Neural cell (in vitro differentiated cells): ENCODE measurements around the gene KCNH2. TPM values are rescaled to one million over a fixed set of nuclear protein-coding genes. Genes with fewer than 3 reads are reported as not detected.

Experiments
- H2AFZ ChIP-seq: fragments of 200-600, 300-800 bp; sonication (generic), shearing (Covaris generic); 2 replicates; pipeline ENCODE4 v1.6.0; 2014; ENCODE audit warnings: low read depth, mild to moderate bottlenecking, antibody characterized with exemption, low read length, moderate library complexity
- H3F3A ChIP-seq: fragments of 200-600 bp; shearing (Covaris generic); 2 replicates; pipeline ENCODE4 v1.6.1; 2016; ENCODE audit warnings: mild to moderate bottlenecking, moderate library complexity, mixed read lengths, antibody characterized with exemption, low read length; ENCODE audit not compliant: insufficient read depth, poor library complexity, severe bottlenecking
- H3K27ac ChIP-seq: fragments of 200-600, 300-800 bp; sonication (generic), shearing (Covaris generic); 2 replicates; pipeline ENCODE4 v1.5.1; 2014; ENCODE audit warnings: mild to moderate bottlenecking, low read length, moderate library complexity
- H3K27me3 ChIP-seq: fragments of 300-800, 200-600 bp; sonication (generic), shearing (Covaris generic); 2 replicates; pipeline ENCODE4 v1.6.0; 2014; ENCODE audit warnings: mild to moderate bottlenecking, low read depth, low read length, moderate library complexity; ENCODE audit not compliant: insufficient read depth
- H3K36me3 ChIP-seq: fragments of 300-800, 200-600 bp; sonication (generic), shearing (Covaris generic); 2 replicates; pipeline ENCODE4 v1.5.1; 2014; ENCODE audit warnings: mild to moderate bottlenecking, antibody characterized with exemption, low read length, moderate library complexity; ENCODE audit not compliant: insufficient read depth
- H3K4me2 ChIP-seq: fragments of 300-800, 200-600 bp; sonication (generic), shearing (Covaris generic); 2 replicates; pipeline ENCODE4 v1.6.0; 2014; ENCODE audit warnings: mild to moderate bottlenecking, low read length
- H3K4me3 ChIP-seq: fragments of 300-800, 200-600 bp; sonication (generic), shearing (Covaris generic); 2 replicates; pipeline ENCODE4 v1.5.1; 2014; ENCODE audit warnings: mild to moderate bottlenecking, low read length, moderate library complexity
- H3K79me2 ChIP-seq: fragments of 200-600 bp; shearing (Covaris generic); replicated peaks from 2 replicates; pipeline ENCODE4 v1.6.0; 2014; ENCODE audit warnings: mild to moderate bottlenecking, low read length, moderate library complexity; ENCODE audit not compliant: insufficient read depth
- H3K9ac ChIP-seq: fragments of 300-800, 200-600 bp; sonication (generic), shearing (Covaris generic); 2 replicates; pipeline ENCODE4 v1.6.1; 2016; ENCODE audit warnings: mild to moderate bottlenecking, low read length, mixed read lengths
- H3K9me2 ChIP-seq: fragments of 200-600 bp; shearing (Covaris generic); 2 replicates; pipeline ENCODE4 v1.6.1; 2016; ENCODE audit warnings: mild to moderate bottlenecking, low read length, mixed read lengths; ENCODE audit not compliant: insufficient read depth
- H3K9me3 ChIP-seq: fragments of 200-600, 300-800 bp; sonication (generic), shearing (Covaris generic); 2 replicates; pipeline ENCODE4 v1.6.1; 2016; ENCODE audit warnings: mild to moderate bottlenecking, mixed run types, low read length, moderate library complexity, mixed read lengths
- H4K20me1 ChIP-seq: fragments of 200-600 bp; shearing (Covaris generic); 2 replicates; pipeline ENCODE4 v1.6.1; 2016; ENCODE audit warnings: mild to moderate bottlenecking, mixed run types; ENCODE audit not compliant: insufficient read depth
- CTCF ChIP-seq: fragments of 450-650 bp; IDR thresholded peaks from 2 replicates; pipeline ENCODE4 v1.5.1; 2014; ENCODE audit warnings: antibody characterized with exemption, mild to moderate bottlenecking, moderate library complexity; ENCODE audit not compliant: poor library complexity, severe bottlenecking
- EP300 ChIP-seq: fragments of 450-650 bp; conservative IDR thresholded peaks from 2 replicates; pipeline ENCODE4 v1.6.1; 2014; ENCODE audit warnings: antibody characterized with exemption, mild to moderate bottlenecking, moderate library complexity; ENCODE audit not compliant: poor library complexity, severe bottlenecking
- EZH2 ChIP-seq: fragments of 200-600, 300-800 bp; shearing (Covaris generic), sonication (generic); IDR thresholded peaks from 2 replicates; pipeline ENCODE4 v1.6.1; 2014; ENCODE audit warnings: antibody characterized with exemption, low read length, borderline replicate concordance, mild to moderate bottlenecking; ENCODE audit not compliant: insufficient read depth, poor library complexity, severe bottlenecking
- MXI1 ChIP-seq: fragments of 450-650 bp; conservative IDR thresholded peaks from 2 replicates; pipeline ENCODE4 v1.6.1; 2014; ENCODE audit warnings: antibody characterized with exemption, mild to moderate bottlenecking; ENCODE audit not compliant: poor library complexity, severe bottlenecking
- POLR2AphosphoS5 ChIP-seq: IDR thresholded peaks from 2 replicates; pipeline ENCODE4 v1.6.1; 2012
- RAD21 ChIP-seq: fragments of 450-650 bp; conservative IDR thresholded peaks from 2 replicates; pipeline ENCODE4 v1.6.1; 2014; ENCODE audit warnings: antibody characterized with exemption, mild to moderate bottlenecking, moderate library complexity
- REST ChIP-seq: IDR thresholded peaks from 2 replicates; pipeline ENCODE4 v1.6.1; 2012; ENCODE audit warnings: borderline replicate concordance
- SMC3 ChIP-seq: fragments of 450-650 bp; conservative IDR thresholded peaks from 2 replicates; pipeline ENCODE4 v1.6.1; 2014; ENCODE audit warnings: antibody characterized with exemption, mild to moderate bottlenecking, moderate library complexity; ENCODE audit not compliant: poor library complexity
- TAF1 ChIP-seq: IDR thresholded peaks from 2 replicates; pipeline ENCODE4 v1.6.1; 2012; ENCODE audit warnings: low read depth
- polyA plus RNA-seq: library from polyadenylated mRNA; depleted of rRNA; stranded (reverse); fragments of >200 nt; gene quantifications from 2 replicates; pipeline ENCODE4 v1.2.3, GENCODE V29; 2014

The KCNH2 gene
- polyA plus RNA-seq, 1 donor from 2014 or later = 24.4 TPM

GRCh38 chr7:150935149-150935548 is 43.0 kb downstream of the KCNH2 start:
- H3F3A ChIP-seq = no peaks in the 10 kb centered on the region
- no peak overlapping the region for H3K4me2 ChIP-seq
- H3K79me2 ChIP-seq = no peaks in the 10 kb centered on the region
- H3K36me3 ChIP-seq = no peaks in the 10 kb centered on the region
- no peak overlapping the region for H3K27ac ChIP-seq
- no peak overlapping the region for H3K9ac ChIP-seq
- H3K4me3 ChIP-seq = no peak overlapping the region
- H3K9me2 ChIP-seq = no peaks in the 10 kb centered on the region
- TF ChIP-seq TAF1 (no peak), EP300 (no peak), EZH2 (no peak), POLR2AphosphoS5 (no peak), REST (no peak), CTCF (no peak), SMC3 (no peak), RAD21 (no peak)
- no peaks in the 10 kb centered on the region for H3K27me3 ChIP-seq
- no peaks in the 10 kb centered on the region for H4K20me1 ChIP-seq
- no peak overlapping the region for H2AFZ ChIP-seq
- H3K9me3 ChIP-seq = no peaks in the 10 kb centered on the region

- Histone ChIP-seq H3F3A (no peaks in the 10 kb centered on the region), H2AFZ (no peak overlapping the region), H3K9me3 (no peaks in the 10 kb centered on the region), H3K9me2 (no peaks in the 10 kb centered on the region), H3K4me2 (no peak overlapping the region), H4K20me1 (no peaks in the 10 kb centered on the region), H3K9ac (no peak overlapping the region), H3K36me3 (no peaks in the 10 kb centered on the region), H3K79me2 (no peaks in the 10 kb centered on the region), H3K27ac (no peak overlapping the region), H3K27me3 (no peaks in the 10 kb centered on the region), H3K4me3 (no peak overlapping the region)
- no peak for TF ChIP-seq SMC3
- no peak for TF ChIP-seq EP300
- no peak for TF ChIP-seq REST
- TF ChIP-seq EZH2 = no peak
- TF ChIP-seq POLR2AphosphoS5 = no peak
- TF ChIP-seq RAD21 = no peak
- no peak for TF ChIP-seq CTCF
- TF ChIP-seq MXI1 = no peak
- TF ChIP-seq TAF1 = no peak
Measured at GRCh38 chr7:150934045-150934766, 43.9 kb downstream of the KCNH2 start.
